WERI-Rb-1 (cell line): Measurements from ENCODE around the gene METTL21A.

Experiments used
- DNase-seq: peaks from one replicate; pipeline ENCODE4 v3.0.0-alpha.2; 2020
- H3K27ac ChIP-seq: fragments of 250-450 bp; sonication (Bioruptor Pico); 2 replicates; pipeline ENCODE4 v1.5.1; 2020; ENCODE audit warnings: mild to moderate bottlenecking, moderate library complexity
- H3K27me3 ChIP-seq: fragments of 250-450 bp; sonication (Bioruptor Pico); 2 replicates; pipeline ENCODE4 v1.5.1; 2021; ENCODE audit warnings: mild to moderate bottlenecking, low read depth, moderate library complexity; ENCODE audit not compliant: insufficient read depth, severe bottlenecking
- H3K36me3 ChIP-seq: fragments of 250-450 bp; sonication (Bioruptor Pico); 2 replicates; pipeline ENCODE4 v1.5.1; 2020; ENCODE audit warnings: mild to moderate bottlenecking, moderate library complexity
- H3K4me3 ChIP-seq: 2 replicates; pipeline ENCODE4 v1.5.1; 2011; ENCODE audit warnings: low read depth, mild to moderate bottlenecking, control low read depth, low read length
- H3K9me3 ChIP-seq: fragments of 250-450 bp; sonication (Bioruptor Pico); 2 replicates; pipeline ENCODE4 v1.5.1; 2021; ENCODE audit warnings: mild to moderate bottlenecking, moderate library complexity; ENCODE audit not compliant: severe bottlenecking
- TF ChIP-seq, protein P1 (sequence below): IDR thresholded peaks from 2 replicates; pipeline ENCODE4 v1.5.1; 2011; ENCODE audit warnings: low read depth, mild to moderate bottlenecking, control low read depth, inconsistent platforms, low read length

Gene METTL21A

DNA sequence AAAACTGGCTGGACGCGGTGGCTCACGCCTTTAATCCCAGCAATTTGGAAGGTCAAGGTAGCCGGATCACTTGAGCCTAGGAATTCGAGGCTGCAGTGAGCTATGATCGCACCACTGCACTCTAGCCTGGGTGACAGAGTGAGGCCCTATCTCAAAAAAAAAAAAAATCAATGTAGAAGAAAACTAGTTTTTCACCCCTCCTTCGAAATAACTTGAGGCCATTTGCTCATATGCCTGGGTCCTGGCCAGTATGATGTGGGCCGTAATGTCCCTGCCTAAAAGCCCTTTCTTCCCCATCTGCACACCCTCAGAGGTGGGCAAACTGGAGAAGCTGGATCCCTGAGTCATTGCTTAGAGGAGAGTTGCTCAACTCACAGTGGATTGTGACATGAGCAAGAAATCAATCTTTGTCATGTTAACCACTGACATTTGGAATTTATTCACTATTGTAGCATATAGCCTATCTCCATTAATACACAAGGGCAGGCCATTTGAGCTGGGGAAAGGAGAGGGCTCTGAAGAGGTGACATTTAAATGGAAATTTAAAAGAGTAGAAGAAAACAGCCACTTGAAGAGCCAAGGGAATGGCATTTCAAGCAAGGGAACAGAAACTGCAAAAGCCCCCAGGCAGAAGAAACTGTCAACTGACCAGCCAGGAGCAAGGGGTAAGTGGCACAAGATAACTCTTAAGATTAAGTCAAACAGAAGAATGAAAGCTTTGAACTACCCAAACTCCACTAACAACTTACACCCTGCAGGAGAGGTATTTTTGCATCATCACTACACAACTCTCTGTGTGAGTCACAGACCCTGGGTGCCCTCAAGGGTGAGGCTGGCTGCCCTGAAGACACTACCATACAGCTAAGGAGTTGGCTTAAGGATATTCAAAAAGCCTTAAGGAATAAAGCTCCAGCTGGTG is 7.6 kb upstream of the METTL21A start:
- H3K27ac ChIP-seq = no peak overlapping the region
- no peak for DNase-seq

DNA sequence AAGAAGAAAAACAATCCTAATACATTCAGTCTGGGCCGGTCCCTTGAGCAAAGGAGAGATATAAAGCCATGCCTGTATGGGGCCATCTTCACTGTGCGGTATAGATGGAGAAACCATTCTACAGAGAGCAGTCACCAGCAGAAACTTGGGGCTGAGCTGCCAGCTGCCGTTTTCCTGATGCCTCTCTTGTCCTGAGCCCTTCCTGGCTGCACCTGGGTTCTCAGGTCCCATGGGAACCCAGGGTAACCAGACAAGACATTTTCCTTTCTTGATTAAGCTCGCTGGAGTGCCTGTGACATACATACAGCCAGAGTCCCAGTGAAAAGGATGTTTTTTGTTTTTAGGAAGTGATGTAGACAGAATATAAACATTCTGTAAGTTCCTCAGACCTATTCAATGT is 5.3 kb upstream of the METTL21A start:
- TF ChIP-seq, protein P1, sequence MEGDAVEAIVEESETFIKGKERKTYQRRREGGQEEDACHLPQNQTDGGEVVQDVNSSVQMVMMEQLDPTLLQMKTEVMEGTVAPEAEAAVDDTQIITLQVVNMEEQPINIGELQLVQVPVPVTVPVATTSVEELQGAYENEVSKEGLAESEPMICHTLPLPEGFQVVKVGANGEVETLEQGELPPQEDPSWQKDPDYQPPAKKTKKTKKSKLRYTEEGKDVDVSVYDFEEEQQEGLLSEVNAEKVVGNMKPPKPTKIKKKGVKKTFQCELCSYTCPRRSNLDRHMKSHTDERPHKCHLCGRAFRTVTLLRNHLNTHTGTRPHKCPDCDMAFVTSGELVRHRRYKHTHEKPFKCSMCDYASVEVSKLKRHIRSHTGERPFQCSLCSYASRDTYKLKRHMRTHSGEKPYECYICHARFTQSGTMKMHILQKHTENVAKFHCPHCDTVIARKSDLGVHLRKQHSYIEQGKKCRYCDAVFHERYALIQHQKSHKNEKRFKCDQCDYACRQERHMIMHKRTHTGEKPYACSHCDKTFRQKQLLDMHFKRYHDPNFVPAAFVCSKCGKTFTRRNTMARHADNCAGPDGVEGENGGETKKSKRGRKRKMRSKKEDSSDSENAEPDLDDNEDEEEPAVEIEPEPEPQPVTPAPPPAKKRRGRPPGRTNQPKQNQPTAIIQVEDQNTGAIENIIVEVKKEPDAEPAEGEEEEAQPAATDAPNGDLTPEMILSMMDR = no peak
- no peaks in the 10 kb centered on the region for H3K27me3 ChIP-seq
- H3K36me3 ChIP-seq = no peaks in the 10 kb centered on the region
- H3K9me3 ChIP-seq = no peaks in the 10 kb centered on the region
- no peak overlapping the region for H3K4me3 ChIP-seq
- H3K27ac ChIP-seq = no peak overlapping the region
- DNase-seq = no peak

More for the DNA sequence above, 7.6 kb upstream of the METTL21A start:
- no peaks in the 10 kb centered on the region for H3K36me3 ChIP-seq
- no peaks in the 10 kb centered on the region for H3K9me3 ChIP-seq
- TF ChIP-seq, protein P1 = no peak
- H3K27me3 ChIP-seq = no peaks in the 10 kb centered on the region
- H3K4me3 ChIP-seq = no peak overlapping the region

DNA sequence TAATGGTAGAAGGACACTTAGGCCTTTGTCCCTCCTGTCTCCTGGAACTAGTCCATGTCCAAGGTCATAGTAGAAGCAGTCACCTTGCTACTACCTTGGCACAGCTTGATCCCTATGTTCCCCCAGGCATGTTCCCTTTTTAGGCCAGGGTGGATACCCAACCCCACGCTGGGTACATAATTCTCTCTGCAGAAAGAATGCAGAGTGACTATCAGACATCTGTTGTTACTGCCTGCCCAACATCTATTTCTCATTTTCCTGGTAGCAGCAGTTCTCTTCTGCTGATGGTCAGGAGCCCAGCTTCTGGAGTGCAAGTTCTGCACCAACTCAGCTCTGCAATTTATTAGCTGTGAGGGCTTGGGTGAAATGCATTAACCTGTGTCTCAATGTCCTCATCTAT is 4.4 kb upstream of the METTL21A start:
- no peak for DNase-seq
- TF ChIP-seq, protein P1 = no peak
- H3K27ac ChIP-seq = no peak overlapping the region
- H3K9me3 ChIP-seq = no peaks in the 10 kb centered on the region
- H3K27me3 ChIP-seq = no peaks in the 10 kb centered on the region
- H3K4me3 ChIP-seq = no peak overlapping the region
- no peaks in the 10 kb centered on the region for H3K36me3 ChIP-seq

DNA sequence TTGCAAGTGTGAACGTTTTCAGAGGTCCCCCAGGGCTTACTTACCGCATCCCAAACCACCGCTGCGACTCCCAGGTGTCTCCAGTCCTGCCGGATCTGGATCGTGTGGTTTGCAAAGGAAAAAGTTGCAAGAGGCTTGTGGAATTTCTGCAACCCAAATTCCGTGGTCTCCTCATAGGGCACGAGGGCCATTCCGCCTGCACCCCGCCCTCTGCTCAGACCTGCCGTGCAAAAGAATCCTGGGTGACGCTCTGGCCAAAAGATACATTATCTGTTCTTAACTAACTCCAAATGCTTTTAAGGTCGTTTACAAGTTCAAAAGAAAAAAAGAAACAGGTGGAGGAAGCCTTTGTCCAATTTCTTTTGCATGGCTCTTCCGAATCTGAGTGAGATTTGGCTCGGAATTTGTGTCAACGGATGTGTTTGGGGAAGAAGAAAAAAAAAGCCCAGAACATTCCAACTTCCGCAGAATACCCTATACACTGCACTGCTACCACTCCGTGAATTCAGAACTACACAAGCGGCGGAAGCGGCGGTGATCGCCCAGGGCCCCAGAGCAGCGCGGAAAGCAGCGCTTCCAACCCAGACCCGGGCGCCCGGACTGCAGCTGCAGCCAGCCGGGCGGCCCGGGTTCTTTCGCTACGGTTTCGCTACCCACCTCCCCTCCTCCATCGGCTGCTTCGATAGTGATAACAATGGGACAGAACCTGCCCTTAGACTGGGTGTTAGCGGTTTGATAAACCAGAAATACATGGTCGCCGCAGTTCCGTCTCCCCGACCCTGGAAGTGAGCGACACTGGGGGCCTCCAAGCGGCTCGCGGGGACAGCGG is 795 bp downstream of the METTL21A start:
- TF ChIP-seq, protein P1 = no peak
- peaks cover 35% of the 10 kb centered on the region for H3K36me3 ChIP-seq
- no peaks in the 10 kb centered on the region for H3K9me3 ChIP-seq
- H3K4me3 ChIP-seq = peak overlapping the region; percentile 92
- peak; percentile 39 for DNase-seq
- no peaks in the 10 kb centered on the region for H3K27me3 ChIP-seq
- peak overlapping the region; percentile 91 for H3K27ac ChIP-seq

DNA sequence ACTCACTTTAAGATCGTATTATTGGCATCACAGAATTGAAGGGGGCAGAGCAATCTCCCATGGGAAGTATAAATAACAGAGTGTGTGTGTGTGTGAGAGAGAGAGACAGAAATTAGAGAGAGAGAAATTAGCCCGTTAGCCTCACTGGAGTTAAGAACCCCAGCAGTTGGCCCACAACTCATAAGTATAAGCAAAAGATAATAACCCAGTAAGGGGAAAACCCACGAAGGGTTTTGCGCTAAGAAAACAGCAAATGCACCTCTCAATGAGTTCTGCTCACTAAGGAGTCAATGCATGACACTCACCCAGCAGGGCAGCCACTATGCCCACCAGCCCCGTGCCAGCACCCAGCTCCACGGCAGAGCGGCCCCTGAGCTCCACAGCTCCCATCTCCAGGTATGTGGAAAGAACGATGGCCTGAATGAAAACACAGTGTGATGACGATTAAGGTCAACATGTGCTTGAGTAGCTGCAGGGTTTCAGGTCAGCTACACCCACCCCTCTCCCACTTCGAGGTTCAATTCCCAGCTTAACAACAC is 3.6 kb downstream of the METTL21A start:
- TF ChIP-seq, protein P1 = no peak
- H3K27ac ChIP-seq = no peak overlapping the region
- H3K4me3 ChIP-seq = no peak overlapping the region
- H3K36me3 ChIP-seq = peaks cover 53% of the 10 kb centered on the region
- no peaks in the 10 kb centered on the region for H3K9me3 ChIP-seq
- H3K27me3 ChIP-seq = no peaks in the 10 kb centered on the region
- no peak for DNase-seq
